ENCODE data around the gene HOXD10. TPM values are rescaled to one million over a fixed set of nuclear protein-coding genes. Genes with fewer than 3 reads are reported as not detected.

HOXD10 gene
- total and polyA plus RNA-seq, 9 of the 15 experiments (the other 6 are each of a cell fraction or from before 2014, with no cell fraction given), result not detected

- TF ChIP-seq, protein P1, sequence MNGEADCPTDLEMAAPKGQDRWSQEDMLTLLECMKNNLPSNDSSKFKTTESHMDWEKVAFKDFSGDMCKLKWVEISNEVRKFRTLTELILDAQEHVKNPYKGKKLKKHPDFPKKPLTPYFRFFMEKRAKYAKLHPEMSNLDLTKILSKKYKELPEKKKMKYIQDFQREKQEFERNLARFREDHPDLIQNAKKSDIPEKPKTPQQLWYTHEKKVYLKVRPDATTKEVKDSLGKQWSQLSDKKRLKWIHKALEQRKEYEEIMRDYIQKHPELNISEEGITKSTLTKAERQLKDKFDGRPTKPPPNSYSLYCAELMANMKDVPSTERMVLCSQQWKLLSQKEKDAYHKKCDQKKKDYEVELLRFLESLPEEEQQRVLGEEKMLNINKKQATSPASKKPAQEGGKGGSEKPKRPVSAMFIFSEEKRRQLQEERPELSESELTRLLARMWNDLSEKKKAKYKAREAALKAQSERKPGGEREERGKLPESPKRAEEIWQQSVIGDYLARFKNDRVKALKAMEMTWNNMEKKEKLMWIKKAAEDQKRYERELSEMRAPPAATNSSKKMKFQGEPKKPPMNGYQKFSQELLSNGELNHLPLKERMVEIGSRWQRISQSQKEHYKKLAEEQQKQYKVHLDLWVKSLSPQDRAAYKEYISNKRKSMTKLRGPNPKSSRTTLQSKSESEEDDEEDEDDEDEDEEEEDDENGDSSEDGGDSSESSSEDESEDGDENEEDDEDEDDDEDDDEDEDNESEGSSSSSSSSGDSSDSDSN (IDR thresholded peaks at IDR 0.05; ENCODE audit: borderline replicate concordance in 1 of 2, low read depth in 2 of 2, low read length in 2 of 2), result no peak
- TF ChIP-seq ZNF197 (CRISPR knock-in tag; IDR thresholded peaks at IDR 0.05; ENCODE audit: low read depth), result no peak
These were observed 41.6 kb downstream of the HOXD10 start (continued) for GRCh38 chr2:176158186-176158591.

GRCh38 chr2:176158855-176159662, 42.5 kb downstream of the HOXD10 start:
- POLR2A ChIA-PET, result no interaction called here
- BruUV-seq (replicated peaks), result no TSS peak
- Histone ChIP-seq H3K79me2 (ENCODE audit: control insufficient read depth, insufficient read depth, low read length) (no peaks in the 10 kb centered on the region), H3K27me3 (ENCODE audit: control insufficient read depth in 2 of 2, insufficient read depth in 2 of 2, low read length in 2 of 2) (peaks cover 75 to 79% of the 10 kb centered on the region in 2 experiments), H3K9me3 (replicated peaks; ENCODE audit: control insufficient read depth, insufficient read depth, low read depth, low read length) (no peaks in the 10 kb centered on the region), H3K9ac (ENCODE audit: insufficient read depth in 1 of 2, low read depth in 2 of 2, low read length in 2 of 2) (no peak overlapping the region), H3K36me3 (ENCODE audit: control insufficient read depth, insufficient read depth, low read length) (no peaks in the 10 kb centered on the region), H3K4me2 (ENCODE audit: insufficient read depth, low read length) (no peak overlapping the region), H3K4me1 (replicated peaks in 1 of 2; ENCODE audit: control insufficient read depth in 2 of 2, insufficient read depth in 2 of 2, low read length in 2 of 2) (peaks cover 0 to 18% of the 10 kb centered on the region in 2 experiments; a peak in 2 of 5 replicates), H3K9me1 (ENCODE audit: control insufficient read depth, insufficient read depth, low read length) (no peaks in the 10 kb centered on the region), H3K27ac (ENCODE audit: extremely low read depth, low read depth, low read length) (no peak overlapping the region), H3K4me3 (no peak overlapping the region), H2AFZ (ENCODE audit: low read depth, low read length) (no peak overlapping the region), H4K20me1 (replicated peaks; ENCODE audit: control insufficient read depth, insufficient read depth, low read length) (peaks cover 8% of the 10 kb centered on the region)
- no peak for TF ChIP-seq RFX5 (IDR thresholded peaks at IDR 0.05; ENCODE audit: low read depth, low read length)
- FAIRE-seq (no peak), ATAC-seq (no peak), DNase-seq (ENCODE audit: extremely low read depth in 1 of 4, low spot score in 3 of 4) (no peak)
- in situ Hi-C loops (cut with MboI) (no loop called here), intact Hi-C loops (cut with micrococcal nuclease) (no loop called here)
- CTCF ChIA-PET (ENCODE audit: low intra/inter-chr PET ratio), result no interaction called here
- WGBS (ENCODE audit: insufficient coverage, low coverage, missing lambda C conversion rate), result 2% methylated on average over 34 of the region's 39 CpGs
